Activated T-cell treated with anti-CD3 and anti-CD28 coated beads, Interleukin-2, amount 50 U/mL, for 1 hour (primary cell): ENCODE measurements around the gene PLCB1.
"Not testable (repeated sequence)": the region's sequence is repeated elsewhere in the genome, so short reads cannot be mapped to it uniquely, and the experiment has no call there.

Experiments used
- DNase-seq: peaks from one replicate; pipeline ENCODE4 v3.0.0-alpha.2; 2020

PLCB1 gene

DNA sequence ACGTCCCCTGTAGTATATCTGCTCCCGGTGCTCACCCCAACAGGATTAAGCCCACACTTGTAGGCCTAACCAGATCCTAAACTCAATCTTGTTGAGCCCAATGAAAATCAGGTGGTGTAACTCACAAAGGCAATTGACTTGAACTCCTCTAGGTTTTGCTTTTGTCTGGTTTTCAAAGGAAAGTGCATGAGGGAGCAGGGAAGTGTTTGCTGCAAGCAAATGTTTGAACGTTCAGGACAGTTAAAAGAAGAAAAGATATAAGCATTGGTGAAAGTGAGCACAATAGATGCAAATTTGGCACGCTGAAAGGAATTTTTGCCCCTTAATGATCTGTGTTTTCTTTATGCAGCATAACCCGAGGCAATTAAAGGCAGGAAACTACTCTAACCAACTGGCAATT lies 212.6 kb downstream of the PLCB1 start:
- DNase-seq, result no peak

DNA sequence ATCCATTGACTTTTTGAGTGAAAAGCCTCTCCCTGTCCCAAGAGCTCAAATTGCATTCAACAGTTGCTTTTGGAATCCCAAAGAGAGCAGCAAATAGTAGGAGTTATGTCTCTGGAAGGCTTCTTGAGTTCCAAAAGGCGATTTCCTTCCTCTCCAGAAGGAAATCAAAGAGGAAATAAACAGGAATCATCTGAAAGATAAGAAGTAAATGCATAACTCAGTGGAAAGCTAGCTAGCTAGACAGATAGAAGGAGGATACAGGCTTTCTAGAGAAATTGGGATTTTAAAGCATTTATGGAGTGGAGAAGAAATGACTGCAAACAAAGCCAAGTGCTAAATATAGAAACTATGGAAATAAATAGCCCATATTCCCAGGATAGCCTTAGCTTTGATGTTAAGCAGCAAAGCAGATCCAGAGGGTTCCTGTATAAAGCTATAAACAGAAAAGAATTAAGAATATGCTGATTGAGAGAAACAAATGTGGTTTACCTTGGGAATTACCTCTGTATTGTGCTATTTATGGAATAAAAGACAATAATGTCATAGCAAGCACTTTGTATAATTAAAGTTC lies 214.7 kb downstream of the PLCB1 start:
- no peak for DNase-seq

DNA sequence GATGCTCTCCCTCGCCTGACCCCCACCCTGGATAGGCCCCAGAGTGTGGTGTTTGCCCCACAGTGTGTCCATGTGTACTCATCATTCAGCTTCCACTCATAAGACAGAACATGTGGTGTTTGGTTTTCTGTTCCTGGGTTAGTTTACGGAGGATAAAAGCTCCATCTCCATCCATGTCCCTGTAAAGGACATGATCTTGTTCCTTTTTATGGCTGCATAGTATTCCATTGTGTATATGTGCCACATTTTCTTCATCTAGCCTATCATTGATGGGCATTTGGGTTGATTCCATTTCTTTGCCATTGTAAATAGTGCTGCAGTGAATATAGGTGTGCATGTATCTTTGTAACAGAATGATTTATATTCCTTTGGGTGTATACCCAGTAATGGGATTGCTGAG lies 218.2 kb downstream of the PLCB1 start:
- not testable (repeated sequence) for DNase-seq

DNA sequence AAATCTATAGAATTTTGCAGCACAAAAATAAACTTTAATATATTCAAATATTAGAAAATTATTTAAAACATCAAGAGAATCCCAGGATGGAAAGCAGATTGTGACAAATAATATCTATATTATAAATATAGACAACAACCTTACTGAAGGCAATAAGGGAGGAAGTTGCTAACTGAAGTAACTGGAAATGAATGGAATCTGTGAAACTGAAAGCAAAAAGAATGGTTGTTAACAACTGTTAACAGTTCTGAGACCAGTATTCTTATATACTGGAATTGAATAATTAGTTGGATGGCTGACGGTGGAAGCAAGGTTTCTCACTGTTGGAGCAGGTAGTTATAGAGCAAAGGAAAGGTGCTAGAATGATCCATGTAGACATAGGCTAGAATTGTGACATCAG lies 220.4 kb downstream of the PLCB1 start:
- no peak for DNase-seq

DNA sequence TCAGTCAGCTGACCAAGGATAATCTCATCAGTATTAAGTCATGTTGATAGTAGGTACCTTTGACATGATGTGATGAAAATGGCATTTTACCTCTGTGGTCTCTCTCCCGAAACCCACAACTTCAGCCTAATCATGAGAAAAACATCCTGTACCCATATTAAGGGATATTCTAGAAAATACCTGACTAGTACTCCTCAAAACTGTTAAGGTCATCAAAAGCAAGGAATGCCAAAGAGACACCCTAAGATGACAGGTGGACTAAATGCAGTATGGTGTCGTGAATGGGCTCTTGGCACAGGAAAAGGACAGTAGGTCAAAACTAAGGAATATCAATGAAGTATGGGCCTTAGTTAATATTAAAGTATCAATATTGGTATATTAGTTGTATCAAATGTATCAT lies 221.4 kb downstream of the PLCB1 start:
- no peak for DNase-seq

DNA sequence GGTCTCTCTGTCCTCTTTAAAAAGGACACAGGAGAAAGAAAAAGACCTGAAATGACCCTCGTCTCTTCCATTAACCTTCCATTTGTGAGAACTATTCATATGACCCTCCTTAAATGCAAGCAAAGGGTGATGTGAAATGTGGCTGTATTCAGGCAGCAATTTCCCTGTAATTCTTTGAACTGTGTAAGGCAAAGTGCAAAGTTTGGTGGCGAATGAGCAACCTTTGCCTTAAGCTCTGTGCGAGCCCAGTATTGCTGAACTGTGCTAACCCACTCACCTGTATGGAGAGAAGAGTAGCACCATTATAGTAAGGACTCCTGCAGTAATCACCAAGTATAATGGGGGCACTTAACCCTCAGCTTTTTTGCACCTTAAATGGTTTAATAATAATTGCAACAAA lies 223.4 kb downstream of the PLCB1 start:
- no peak for DNase-seq

DNA sequence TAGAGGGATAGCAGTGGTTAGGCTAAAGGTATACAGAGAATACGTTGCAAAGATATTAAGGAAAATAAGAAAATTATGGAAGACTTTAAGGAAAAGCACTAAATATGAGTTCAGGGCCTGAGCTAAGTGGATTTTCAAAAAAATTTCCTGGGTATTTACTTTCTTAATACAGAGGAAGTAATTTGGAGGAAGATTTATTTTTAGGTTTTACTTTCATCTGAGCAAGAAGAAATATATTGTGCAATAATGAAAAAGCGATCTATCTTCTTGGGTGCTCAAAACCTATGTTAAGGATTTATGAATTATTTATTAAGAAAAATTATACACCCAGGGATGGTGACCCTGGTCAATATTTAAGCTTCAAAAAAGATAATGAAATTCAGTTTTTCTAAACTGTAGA lies 224.7 kb downstream of the PLCB1 start:
- DNase-seq, result no peak

DNA sequence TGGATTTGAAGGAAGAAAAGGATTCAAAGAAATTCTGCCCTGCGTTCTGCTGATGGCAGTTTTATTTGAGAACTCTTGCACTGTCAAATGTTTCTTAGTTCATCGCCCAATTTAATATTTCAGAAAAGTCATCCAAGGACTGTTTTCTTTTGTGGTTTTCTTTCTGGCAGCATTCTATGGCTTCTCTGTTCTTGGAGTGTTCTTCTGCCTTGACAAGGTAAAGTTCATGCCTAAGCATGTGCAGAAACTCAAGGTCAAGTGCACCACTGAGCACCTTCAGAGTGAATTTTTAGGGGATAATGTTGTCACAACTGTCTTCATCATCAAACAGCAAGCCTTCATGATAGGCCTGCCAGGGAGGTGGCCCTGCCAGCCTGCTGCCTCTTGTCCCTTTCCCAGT lies 225.6 kb downstream of the PLCB1 start:
- no peak for DNase-seq

DNA sequence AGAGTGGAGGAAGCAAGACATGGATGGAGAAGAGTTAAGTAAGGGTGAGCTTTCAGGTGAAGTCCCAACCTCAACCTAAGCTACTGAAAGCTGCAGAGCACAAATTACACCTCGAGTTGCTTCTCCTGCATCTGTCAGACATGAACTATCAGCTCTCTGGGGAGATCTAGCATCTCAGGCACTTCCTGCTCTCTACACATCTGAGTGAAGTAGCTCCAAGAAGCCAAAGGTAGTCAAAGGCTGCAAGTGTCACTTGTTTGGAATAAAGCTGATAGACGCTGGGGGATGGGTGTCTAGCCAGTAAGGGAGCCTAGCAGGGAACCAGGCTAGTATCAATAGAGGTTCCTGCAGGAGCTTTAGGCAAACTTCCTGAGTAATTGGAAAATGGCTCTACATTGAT lies 228.0 kb downstream of the PLCB1 start:
- DNase-seq, result no peak

DNA sequence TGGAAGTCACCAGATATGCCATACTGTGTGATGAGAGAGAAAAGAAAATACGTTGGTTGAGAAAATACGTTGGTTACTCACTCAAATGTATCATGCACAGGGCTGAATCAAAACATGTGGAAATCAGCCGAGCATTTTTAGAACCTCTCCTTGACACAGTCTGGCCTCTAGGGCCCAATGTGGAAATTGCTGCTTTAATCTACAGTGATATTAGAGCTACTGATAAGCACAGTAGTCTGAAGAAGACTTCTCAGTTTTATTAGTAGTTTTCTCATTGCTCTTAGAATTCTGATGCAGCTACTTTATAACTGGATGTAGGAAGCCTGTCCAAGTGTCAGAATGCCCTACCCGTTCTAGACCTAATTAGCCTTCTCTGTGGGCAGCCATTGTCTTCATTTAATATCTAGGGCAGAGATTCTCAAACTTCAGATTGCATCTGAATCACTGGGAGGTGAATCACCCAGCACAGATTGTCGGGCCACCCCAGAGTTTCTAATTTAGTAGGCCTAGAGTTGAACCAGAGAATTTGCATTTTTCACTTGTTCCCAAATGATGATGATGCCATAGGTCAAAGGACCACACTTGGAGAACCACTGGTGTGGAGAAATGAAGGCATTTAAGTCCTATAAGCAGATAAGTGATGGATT lies 229.1 kb downstream of the PLCB1 start:
- DNase-seq, result no peak

DNA sequence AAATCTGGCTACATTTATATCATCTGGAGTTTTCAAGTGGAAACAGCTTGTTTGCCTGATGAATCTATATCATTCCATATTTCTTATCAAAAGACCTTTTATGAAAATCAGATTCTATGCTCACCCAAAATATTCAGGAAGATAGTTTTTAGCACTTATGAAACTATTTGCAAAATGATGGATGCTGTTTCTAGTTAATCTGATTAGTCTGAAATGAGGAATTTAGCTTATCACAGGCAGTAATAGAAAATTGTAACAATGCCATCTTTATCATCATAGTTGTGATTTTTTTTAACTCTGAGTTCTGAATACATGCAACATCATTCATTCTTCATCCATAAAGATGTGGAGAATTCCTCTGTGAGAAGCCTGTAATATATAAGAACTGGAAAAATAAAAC lies 229.7 kb downstream of the PLCB1 start:
- DNase-seq, result no peak

DNA sequence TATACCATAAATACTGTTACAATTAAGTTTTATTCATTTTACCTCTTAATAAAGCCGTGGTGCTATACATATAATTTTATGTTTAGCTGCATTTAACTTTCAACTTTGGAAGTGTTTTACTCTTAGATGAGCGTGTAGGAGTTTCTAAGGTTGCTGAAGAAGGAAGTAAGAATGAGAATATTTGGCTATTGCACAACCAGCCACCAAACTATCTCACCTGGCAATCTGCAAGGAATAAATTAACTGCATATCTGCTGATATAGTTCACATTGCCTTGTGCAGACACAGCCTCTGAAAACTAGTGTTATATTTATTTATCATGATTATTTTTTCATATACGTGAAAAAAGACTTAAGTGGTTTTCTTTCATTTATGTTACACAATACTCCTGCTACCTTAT lies 230.4 kb downstream of the PLCB1 start:
- DNase-seq, result no peak

DNA sequence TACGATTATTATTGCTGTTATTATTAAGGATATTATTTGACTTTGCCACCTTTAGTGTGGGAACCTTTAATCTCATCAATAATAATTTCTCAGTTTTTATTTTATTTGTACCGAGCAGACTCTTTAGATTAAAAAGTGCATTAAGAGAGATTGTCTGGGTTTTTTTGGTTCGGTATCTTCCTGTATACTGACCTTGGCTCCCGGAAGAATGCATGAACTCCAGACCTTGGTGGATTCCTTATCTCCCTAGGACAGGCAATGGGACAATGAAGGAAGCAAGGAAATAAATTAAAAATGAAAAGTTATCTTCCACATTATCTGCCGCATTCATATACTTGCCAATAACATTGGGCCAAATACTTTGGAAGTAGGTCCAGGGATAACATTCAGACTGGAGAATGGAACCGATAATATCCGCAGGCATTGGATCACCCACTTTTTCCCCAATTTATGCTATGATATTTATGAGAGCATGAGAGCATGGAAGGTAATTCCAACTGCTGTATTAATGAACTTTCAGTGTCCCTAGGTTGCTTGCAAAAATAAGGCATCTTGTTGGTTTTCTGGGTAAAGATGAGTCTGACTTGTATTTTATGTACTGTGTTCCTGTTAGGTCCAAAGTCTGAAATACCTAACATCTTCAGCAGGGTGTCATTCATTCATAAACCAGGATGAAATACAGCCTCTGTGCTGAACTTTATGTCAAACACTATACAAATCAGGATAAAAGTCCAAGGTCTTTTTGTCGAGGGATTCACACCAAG lies 232.1 kb downstream of the PLCB1 start:
- DNase-seq, result no peak

DNA sequence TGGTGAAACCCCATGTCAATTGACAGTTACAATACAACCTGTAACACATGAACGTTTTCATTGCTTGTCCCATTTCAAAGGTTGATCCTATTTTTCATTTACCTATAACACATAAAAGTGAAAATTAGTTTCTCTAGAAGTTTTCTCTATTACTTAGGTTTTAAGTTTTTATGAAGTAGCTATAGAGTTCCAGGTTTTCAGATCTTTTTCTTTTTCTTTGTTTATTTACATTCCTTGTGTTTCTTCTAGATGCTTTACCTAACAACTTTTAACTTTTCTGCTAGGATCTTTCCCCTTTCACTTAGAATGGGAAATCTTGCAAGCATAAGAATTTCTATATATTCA lies 232.6 kb downstream of the PLCB1 start:
- no peak for DNase-seq

DNA sequence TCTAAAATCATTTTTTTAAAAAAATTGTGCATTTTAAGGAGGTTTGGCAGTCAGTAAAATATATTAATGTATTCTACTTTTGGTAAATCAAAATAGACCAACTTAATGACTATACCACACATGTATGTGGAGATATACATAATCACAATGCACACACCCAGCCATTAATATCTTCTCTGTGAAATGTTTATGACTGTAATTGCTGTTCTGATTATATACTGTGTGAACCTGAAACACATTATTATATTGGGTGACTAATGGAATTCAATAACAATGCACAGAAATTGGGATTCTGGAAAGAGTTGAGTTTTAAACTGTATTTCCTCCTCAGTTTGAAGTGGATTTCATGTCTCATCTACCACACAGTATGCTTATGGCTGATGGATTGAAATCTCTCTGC lies 233.6 kb downstream of the PLCB1 start:
- DNase-seq, result no peak

DNA sequence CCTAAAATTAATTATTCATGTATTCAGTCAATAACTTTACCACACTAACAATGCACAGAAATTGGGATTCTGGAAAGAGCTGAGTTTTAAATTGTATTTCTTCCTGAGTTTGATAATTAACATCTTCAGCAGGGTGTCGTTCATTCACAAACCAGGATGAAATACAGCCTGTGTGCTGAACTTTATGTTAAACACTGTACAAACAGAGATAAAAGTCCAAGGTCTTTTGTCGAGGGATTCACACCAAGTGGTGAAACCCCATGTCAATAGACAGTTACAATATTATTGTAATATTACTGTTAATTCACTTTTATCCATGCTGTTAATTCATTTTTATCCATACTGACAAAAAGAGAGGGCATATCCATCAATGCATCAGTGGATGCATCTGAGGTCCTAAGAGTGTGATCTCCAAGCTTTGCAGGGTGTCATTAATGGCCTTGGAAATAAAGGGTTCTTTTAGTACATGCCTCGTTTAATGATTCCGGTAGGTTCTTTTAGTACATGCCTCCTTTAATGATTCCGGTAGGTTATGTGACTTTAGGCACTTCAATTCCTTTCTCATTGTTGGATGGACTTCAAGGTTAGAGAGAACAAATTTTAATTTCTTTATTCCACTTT lies 234.3 kb downstream of the PLCB1 start:
- no peak for DNase-seq

DNA sequence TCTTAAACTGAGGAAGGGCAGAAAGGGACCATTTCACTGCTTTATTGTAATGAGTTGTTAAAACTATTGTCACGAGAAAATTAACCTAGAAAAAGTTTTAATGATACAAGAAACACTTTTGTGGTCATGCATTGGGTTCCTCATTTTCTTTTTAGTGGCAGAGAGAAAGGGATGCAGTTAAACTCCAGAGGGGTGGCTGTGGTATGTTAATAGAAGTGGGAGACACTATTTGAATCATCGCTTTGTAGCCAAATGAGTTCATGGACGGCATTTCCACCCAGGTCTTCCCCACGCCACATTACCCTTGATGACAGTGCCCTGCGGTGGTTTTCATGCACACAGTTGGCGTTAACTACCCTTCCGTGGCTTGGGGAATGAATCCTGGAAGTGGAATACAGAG lies 235.6 kb downstream of the PLCB1 start:
- no peak for DNase-seq

DNA sequence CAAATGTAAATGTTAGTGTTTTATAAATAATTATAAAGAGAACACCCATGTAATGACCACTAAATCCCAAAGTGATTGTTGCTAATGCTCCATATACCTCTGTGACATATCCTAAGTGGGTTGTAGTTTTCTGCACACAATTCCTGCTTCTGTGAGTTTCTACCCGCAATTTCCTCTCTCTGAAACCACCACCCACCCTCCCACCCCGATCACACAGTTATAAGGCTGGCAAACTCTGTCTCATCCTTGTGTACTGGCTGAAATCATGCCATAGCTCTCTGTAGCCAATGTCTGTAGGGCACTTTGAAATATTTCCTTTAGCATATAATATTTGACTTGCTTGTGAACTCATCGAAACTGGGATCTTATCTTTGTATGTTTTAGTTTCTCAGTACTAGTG lies 236.6 kb downstream of the PLCB1 start:
- DNase-seq, result no peak

DNA sequence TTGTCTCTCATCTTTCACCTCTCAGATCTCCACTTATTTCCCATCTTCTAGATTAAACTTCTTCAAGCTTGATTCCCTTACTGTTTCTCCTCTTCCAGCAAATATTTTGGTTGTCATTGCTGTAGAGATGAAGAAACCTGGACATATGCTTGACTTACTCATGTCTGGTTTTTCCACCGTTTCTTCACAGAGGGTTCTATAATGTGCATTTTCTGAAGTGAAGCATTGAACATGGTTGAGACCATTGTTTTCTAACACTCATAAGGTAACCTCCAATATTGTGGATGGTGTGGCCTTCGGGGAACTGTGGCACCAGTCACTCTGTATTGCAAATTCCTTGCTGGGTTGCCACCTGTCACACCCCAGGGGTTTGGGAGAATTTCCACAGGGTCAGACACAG lies 237.2 kb downstream of the PLCB1 start:
- no peak for DNase-seq

DNA sequence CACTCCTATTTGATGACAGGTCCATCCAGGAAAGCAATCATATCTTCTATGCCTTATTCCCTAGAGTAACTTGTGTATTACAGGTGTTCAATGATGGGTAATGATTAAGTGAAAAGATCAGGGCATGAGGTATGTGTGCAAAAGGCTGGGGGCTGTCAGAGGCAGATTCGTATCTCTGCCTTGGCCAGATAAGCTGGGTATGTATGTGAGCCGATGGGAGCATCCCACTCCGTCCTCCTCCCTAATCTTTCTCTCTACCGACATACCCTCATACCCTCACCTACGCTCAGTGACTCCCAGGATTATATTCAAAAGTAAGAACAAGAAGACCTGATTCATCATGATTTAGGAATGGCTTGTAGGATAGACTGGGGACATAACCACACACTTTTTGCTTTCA lies 238.7 kb downstream of the PLCB1 start:
- DNase-seq, result no peak

DNA sequence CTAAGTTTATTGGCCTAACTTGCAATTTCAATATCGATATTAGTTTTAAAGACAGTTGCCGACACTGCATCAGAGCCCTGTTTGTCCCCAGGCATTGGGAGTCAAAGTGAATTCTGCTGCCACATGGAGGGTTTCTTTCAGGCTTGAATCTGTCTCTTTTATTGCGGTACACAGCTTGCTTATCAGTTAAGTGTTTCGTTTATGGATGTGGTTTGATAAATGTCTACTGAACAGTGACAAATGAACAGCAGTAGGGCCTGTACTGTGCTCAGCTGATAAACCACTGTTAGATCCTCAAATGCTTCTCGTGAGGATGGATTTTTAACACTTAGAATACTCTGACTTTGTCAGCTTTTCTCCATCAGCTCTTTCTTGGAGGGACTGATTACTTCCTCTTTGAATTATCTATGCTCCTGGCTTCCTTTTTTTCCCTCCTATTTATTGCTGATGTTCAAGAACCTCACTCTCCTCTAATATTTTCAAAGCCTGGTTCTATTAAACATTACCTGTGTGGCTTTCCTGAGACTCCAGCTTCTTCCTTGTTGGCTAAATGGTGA lies 240.8 kb downstream of the PLCB1 start:
- DNase-seq, result no peak

DNA sequence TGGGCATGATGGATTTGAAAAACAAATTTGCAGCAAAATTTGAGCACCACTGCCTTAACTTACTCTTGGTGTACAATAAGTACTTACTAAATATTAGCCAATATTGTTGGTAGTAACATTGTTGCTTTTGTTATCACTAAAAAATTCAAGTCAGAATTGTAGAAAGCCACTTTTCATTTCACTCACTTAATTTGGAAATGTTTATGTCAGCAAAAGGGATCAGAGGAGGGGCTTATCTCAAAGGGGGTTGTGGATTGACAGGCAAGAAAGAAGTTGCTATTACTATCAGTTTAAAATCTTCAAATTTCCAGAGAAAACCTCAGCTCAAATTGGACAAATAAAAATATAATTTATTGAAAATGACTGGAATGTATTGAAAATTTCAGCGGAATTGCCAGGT lies 241.5 kb downstream of the PLCB1 start:
- no peak for DNase-seq

DNA sequence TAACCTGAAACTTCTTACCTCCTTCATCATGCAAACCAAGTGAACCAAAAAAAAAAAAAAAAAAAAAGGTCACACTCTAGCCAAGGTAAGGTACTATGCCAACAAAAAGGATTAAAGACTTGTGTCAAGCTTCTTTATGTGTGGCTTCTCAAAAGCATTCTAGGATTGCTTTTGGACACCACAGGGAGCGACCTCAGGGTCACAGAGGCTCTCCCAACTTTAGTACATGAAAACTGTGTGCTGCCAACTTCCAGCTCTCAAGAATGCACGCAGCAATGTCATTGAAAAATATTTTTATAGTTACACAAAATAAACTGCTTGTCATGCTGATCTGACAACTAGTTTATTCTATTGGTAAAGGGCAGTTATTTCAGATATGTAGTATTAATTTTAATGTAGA lies 243.8 kb downstream of the PLCB1 start:
- DNase-seq, result no peak

DNA sequence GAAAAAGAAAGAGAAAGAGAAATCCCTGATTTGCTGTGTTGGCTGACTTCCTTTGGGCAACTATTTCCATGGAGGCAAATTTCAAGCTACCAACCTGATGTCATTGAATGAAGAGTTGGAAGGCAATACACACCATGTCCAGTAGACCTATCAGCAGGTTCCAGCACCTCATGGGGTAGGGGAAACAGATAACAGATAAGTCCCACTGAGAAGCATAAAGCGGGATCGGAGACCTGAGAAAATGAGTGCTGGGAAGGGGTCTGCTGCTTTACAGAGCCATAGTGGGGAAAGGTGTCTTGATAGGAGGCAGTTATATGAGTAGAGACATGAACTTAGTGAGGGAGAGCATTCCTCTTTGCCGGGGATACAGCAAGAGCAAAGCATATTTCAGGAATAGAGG lies 244.9 kb downstream of the PLCB1 start:
- no peak for DNase-seq
